ENCODE results near the gene ABCA10.

DNA sequence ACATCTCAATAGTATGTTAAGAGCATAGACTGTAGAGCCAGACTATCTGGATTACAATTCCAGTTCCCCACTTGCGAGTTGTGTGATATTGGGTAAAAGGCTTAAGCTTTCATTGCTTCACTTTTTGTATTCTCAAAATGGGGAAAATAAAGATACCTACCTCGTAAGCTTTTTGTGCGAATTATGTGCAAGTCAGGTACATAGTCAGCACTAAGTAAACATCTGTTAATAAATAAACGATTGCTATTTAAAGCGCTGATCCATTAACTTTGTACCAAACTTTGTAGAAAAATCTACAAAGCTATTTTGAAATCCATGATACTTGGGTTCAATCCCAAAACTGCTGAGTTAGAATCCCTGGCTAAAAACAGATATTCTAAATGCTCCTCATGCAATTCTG, 106.6 kb downstream of the ABCA10 start:
- TF ChIP-seq FOXP1 (CRISPR knock-in tag; IDR thresholded peaks at IDR 0.05; ENCODE audit: borderline replicate concordance) (no peak), SMAD4 (CRISPR knock-in tag; IDR thresholded peaks at IDR 0.05) (no peak), ZNF138 (CRISPR knock-in tag; conservative IDR thresholded peaks at IDR 0.05) (no peak), TP53 (CRISPR knock-in tag; IDR thresholded peaks at IDR 0.05) (no peak), ZNF396 (CRISPR knock-in tag; IDR thresholded peaks at IDR 0.05; ENCODE audit: borderline replicate concordance) (no peak), ESRRA (CRISPR knock-in tag; IDR thresholded peaks at IDR 0.05; ENCODE audit: borderline replicate concordance) (no peak), SP1 (CRISPR knock-in tag; conservative IDR thresholded peaks at IDR 0.05) (no peak)
- TF ChIP-seq, protein P1, sequence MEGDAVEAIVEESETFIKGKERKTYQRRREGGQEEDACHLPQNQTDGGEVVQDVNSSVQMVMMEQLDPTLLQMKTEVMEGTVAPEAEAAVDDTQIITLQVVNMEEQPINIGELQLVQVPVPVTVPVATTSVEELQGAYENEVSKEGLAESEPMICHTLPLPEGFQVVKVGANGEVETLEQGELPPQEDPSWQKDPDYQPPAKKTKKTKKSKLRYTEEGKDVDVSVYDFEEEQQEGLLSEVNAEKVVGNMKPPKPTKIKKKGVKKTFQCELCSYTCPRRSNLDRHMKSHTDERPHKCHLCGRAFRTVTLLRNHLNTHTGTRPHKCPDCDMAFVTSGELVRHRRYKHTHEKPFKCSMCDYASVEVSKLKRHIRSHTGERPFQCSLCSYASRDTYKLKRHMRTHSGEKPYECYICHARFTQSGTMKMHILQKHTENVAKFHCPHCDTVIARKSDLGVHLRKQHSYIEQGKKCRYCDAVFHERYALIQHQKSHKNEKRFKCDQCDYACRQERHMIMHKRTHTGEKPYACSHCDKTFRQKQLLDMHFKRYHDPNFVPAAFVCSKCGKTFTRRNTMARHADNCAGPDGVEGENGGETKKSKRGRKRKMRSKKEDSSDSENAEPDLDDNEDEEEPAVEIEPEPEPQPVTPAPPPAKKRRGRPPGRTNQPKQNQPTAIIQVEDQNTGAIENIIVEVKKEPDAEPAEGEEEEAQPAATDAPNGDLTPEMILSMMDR (IDR thresholded peaks at IDR 0.05), result no peak
